ENCODE data around the gene ZEB2.

Gene ZEB2

DNA sequence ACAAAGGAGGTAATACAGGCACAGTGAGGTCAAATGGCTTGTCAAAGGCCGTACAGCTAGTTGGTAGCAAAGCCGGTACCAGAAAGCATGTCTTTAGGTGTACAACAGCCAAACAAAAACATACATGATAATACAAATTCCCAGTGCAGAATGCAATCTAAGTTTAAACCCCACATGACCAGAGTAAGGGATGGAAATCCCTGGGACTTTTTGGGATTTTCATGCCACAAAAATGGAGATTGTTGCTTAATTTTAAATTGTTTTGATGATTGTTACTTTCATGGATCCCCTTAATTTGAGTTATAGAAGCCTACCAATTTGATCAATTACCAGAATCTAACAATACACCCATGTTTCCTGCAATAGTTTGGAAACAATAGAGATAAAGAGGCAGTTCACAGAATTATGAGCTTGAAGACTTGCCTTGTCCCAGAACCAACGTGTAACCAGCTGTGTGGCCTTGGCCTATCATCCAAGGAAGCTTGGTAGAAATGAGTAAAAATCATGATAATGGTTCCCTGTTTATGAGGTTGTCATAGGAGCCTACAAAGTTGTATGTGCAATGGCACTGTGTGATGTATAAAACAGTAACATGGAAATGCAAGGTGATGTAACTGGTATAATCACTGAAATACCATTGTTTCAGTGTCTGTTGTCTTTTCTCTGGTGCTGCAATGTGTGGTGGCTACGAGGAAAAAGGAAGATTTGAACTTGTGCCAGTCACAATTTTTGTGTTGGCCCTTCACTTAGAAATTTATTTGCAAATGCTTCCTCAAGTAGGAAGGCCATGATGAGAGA, 85.3 kb downstream of the ZEB2 start:
- Histone ChIP-seq H3K4me1 (ENCODE audit: control insufficient read depth in 1 of 2, insufficient read depth in 1 of 2, low read depth in 1 of 2, low read length in 1 of 2) (peaks cover 61 to 71% of the 10 kb centered on the region in 2 experiments), H3K4me3 (ENCODE audit: low read depth in 1 of 2, low read length in 1 of 2) (no peak overlapping the region), H3K36me3 (no peaks in the 10 kb centered on the region), H3K9me3 (no peaks in the 10 kb centered on the region), H3K27ac (peak overlapping the region; percentile 63), H3K27me3 (no peaks in the 10 kb centered on the region)
- TF ChIP-seq, protein P1, sequence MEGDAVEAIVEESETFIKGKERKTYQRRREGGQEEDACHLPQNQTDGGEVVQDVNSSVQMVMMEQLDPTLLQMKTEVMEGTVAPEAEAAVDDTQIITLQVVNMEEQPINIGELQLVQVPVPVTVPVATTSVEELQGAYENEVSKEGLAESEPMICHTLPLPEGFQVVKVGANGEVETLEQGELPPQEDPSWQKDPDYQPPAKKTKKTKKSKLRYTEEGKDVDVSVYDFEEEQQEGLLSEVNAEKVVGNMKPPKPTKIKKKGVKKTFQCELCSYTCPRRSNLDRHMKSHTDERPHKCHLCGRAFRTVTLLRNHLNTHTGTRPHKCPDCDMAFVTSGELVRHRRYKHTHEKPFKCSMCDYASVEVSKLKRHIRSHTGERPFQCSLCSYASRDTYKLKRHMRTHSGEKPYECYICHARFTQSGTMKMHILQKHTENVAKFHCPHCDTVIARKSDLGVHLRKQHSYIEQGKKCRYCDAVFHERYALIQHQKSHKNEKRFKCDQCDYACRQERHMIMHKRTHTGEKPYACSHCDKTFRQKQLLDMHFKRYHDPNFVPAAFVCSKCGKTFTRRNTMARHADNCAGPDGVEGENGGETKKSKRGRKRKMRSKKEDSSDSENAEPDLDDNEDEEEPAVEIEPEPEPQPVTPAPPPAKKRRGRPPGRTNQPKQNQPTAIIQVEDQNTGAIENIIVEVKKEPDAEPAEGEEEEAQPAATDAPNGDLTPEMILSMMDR (IDR thresholded peaks at IDR 0.05), result no peak

DNA sequence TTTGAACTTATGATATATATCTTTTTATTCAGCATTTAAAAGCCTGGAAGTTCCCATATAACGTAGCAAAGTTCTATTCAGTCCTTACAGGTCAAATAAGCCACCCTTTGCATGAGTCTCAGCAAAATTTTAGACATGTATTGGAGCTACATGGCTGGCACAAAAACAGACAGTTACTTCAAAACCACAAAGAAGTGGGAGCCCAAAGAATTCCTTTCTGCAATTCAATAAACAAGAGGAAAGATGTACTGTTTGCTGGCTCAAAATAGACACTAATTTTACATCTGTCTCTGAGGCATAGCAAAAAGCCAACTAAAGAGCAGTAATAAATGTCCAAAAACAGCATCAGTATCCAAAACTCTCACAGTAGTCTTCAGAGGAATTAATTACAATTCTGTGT, 87.0 kb downstream of the ZEB2 start:
- H3K4me1 ChIP-seq (ENCODE audit: control insufficient read depth in 1 of 2, insufficient read depth in 1 of 2, low read depth in 1 of 2, low read length in 1 of 2), result peaks cover 54 to 68% of the 10 kb centered on the region in 2 experiments
- H3K27me3 ChIP-seq, result no peaks in the 10 kb centered on the region
- no peaks in the 10 kb centered on the region for H3K9me3 ChIP-seq
- no peaks in the 10 kb centered on the region for H3K36me3 ChIP-seq
- TF ChIP-seq, protein P1 (IDR thresholded peaks at IDR 0.05), result no peak
- no peak overlapping the region for H3K4me3 ChIP-seq (ENCODE audit: low read depth in 1 of 2, low read length in 1 of 2)
- no peak overlapping the region for H3K27ac ChIP-seq

DNA sequence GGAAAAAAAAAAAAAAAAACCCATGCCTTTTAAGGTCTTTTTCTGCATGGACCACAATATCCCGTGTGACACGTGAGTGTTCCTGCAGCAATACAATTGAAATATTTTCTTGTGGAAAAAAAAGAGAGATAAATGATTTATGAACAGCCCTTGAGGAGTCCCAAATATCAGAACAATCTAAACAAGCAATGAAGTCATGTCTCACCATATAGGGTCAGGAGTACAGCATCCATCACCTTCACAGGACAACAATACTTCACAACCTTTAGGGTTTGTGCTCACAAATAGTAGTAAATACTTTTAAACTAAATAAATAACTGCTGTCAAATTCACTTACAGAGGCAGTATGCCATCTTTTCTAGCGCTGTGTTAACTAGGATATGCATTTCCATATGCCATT, 87.9 kb downstream of the ZEB2 start:
- TF ChIP-seq, protein P1 (IDR thresholded peaks at IDR 0.05), result no peak
- H3K36me3 ChIP-seq, result no peaks in the 10 kb centered on the region
- H3K27ac ChIP-seq, result no peak overlapping the region
- H3K9me3 ChIP-seq, result no peaks in the 10 kb centered on the region
- H3K4me1 ChIP-seq (ENCODE audit: control insufficient read depth in 1 of 2, insufficient read depth in 1 of 2, low read depth in 1 of 2, low read length in 1 of 2), result peaks cover 53 to 68% of the 10 kb centered on the region in 2 experiments
- no peaks in the 10 kb centered on the region for H3K27me3 ChIP-seq
- H3K4me3 ChIP-seq (ENCODE audit: low read depth in 1 of 2, low read length in 1 of 2), result no peak overlapping the region

DNA sequence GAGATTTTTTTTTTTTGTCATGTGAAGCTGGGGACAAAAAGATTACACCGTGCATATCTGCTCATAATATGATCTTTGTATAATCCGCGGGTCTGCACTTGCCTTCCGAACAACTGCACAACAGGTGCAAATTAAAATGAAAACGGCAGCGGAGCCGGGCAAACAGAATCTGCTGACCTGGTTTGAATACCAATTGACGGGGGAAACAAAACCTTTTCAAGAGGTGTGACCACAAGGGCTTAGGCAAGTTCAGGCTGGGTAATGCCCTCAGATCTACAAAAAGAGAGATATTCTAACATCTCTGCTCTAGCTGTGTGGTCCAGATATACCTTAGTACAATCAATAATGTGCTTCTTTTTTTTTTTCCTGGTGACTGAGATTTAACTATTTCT, 88.5 kb downstream of the ZEB2 start:
- no peaks in the 10 kb centered on the region for H3K9me3 ChIP-seq
- TF ChIP-seq, protein P1 (IDR thresholded peaks at IDR 0.05), result no peak
- H3K36me3 ChIP-seq, result no peaks in the 10 kb centered on the region
- H3K27me3 ChIP-seq, result no peaks in the 10 kb centered on the region
- peaks cover 53 to 68% of the 10 kb centered on the region in 2 experiments for H3K4me1 ChIP-seq (ENCODE audit: control insufficient read depth in 1 of 2, insufficient read depth in 1 of 2, low read depth in 1 of 2, low read length in 1 of 2)
- H3K27ac ChIP-seq, result peak overlapping the region; percentile 65
- no peak overlapping the region for H3K4me3 ChIP-seq (ENCODE audit: low read depth in 1 of 2, low read length in 1 of 2)

DNA sequence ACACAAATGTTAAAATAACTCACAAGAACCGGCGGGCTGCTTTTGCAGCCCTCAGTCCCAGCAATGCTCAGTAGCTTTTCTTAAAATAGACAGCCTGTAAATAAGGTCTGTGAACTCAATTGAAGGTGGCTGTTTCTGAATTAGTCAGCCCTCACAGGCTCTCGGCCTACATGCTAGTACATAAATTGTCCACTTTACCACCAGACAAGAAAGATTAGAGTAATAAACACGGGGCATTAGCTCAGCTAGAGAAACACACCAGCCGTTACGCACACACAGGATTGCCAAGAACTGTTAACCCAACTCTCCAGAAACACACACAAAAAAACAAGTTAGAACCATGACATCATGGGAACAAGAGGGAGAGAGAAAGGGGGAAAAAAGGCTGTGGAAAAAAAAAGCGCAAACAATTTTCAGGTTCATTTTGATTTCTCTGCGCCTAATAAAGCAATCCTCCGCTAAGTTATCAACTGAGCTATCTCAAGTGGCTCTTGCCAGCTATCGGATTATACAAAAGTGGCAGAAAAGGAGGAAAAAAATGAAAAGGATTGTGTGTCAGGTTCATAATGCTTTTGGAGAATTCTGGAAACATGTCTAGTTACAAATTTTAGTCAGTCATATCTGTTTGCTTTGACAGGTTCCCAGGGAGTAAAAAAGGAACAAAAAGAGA, 89.1 kb downstream of the ZEB2 start:
- Histone ChIP-seq H3K4me1 (ENCODE audit: control insufficient read depth in 1 of 2, insufficient read depth in 1 of 2, low read depth in 1 of 2, low read length in 1 of 2) (peaks cover 59 to 69% of the 10 kb centered on the region in 2 experiments), H3K4me3 (ENCODE audit: low read depth in 1 of 2, low read length in 1 of 2) (no peak overlapping the region), H3K9me3 (no peaks in the 10 kb centered on the region), H3K27me3 (no peaks in the 10 kb centered on the region), H3K27ac (peak overlapping the region; percentile 65), H3K36me3 (no peaks in the 10 kb centered on the region)
- TF ChIP-seq, protein P1 (IDR thresholded peaks at IDR 0.05), result no peak
